HG03432 (cell line): ENCODE measurements around the gene NUPR1.
"Not testable (repeated sequence)": the region's sequence is repeated elsewhere in the genome, so short reads cannot be mapped to it uniquely, and the experiment has no call there.

Experiments used
- ATAC-seq: cut with Tn5 transposase; IDR thresholded peaks from one replicate; pipeline ENCODE4 v1.9.1; 2021; ENCODE audit warnings: mild to moderate bottlenecking, moderate library complexity; ENCODE audit not compliant: unreplicated experiment

Gene NUPR1

GRCh38 chr16:28555561-28555960 lies 16.8 kb upstream of the NUPR1 start:
- ATAC-seq: no peak

GRCh38 chr16:28554634-28555423 lies 16.1 kb upstream of the NUPR1 start:
- ATAC-seq: no peak

DNA sequence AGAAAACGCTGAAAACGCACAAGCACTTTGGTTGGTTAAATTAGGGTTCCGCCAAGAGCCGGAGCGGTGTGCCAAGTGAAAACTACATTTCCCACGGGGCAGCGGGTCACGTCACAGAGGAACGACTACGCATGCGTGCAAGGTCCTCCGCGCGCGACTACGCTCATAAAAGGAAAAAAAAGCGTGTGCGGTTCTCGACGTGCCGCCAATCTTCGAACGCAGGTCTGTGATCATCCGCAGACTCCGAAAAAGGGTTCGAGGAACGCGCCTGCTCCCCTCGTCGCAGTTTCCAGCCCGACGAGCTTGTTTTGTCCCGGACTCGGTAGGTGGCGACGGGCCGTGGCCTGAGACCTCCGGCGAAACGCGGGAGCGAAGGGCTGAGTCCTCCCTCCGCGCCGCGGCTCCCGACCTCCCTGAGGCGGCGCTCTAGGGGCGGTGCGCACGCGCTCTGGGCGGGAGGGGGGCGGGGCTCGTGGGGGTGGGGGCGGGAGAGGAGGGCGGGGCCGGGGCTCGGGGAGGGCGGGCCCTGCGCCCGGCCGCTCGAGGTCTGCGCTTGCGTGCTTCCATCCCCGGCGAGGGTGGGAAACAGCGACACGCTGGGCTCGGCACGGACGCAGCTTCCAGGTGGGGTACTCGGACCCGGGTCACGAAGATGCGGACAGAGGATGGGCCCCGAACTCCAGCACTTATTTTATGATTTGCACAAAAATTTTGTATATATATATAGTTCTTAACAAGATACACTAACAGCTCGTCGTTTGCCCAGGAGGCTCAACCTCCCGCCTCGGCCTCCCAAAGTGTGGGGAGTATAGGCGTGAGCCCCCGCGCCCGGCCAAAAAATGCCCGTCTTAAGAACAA lies 15.2 kb upstream of the NUPR1 start, which contains the start of gene SGF29:
TSS of gene SGF29 (plus strand) at position 145 of the 858 bp plus-strand sequence. CDS start 27,150 bp downstream, outside the sequence.
- peak; percentile 87 for ATAC-seq

- no peak for ATAC-seq
Observed at GRCh38 chr16:28549301-28549899, 10.6 kb upstream of the NUPR1 start.

GRCh38 chr16:28548306-28548802 lies 9.6 kb upstream of the NUPR1 start:
- ATAC-seq: no peak

GRCh38 chr16:28546626-28547025 lies 7.9 kb upstream of the NUPR1 start:
- no peak for ATAC-seq

DNA sequence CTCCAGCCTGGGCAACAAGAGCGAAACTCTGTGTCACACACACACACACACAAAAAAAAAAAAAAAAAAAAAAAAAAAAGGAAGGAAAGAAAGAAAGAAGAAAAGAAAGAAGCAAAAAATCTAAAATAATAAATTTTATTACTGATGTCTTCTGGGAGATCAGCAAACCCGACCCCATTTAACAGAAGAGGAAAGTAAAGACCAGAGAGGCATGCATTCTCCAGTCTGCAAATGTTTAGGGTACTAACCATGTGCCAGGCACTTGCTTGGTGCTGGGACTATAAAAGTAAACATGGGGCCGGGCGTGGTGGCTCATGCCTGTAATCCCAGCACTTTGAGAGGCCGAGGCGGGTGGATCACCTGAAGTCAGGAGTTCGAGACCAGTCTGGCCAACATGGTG lies 7.2 kb upstream of the NUPR1 start:
- ATAC-seq: not testable (repeated sequence)

- ATAC-seq: no peak
Observed at GRCh38 chr16:28544998-28545397, 6.2 kb upstream of the NUPR1 start.

DNA sequence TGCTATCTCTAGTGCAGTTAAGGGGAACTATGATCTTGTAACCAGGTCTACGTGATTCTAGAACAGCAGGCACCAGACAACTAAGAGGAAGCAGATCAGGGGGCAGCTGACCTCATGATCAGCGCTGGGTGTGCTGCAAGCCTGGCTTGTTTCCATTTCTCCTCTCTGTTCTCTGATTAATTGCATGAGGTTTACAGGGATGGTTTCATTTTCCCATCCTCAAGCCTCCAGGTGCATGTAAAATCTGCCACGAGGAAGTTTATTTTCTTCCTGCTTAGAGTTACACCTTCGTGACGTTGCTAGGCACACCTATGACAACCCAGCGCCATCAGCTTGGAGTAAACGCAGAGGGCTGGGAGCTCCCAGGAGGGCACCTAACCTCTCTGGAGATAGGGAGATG lies 4.3 kb upstream of the NUPR1 start:
- ATAC-seq: no peak

DNA sequence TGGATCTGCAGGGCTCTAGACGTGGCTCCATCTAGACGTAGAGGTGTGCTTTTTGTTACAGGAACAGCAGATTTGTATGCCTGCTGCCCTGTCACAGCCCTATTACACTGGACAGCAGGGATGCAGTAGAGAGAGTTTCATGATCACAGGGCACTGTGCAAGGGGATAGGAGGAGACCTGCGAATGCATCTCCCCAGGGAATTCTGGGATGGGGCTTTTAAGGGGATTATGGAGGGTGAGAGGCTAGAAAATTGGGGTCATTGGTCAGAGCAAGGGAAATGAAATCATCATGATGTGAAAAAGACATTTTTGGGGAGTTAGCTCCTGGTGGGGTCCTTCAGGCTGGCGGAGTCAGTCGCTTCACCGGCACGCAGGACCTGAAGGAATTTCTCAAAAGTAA lies 3.9 kb upstream of the NUPR1 start:
- ATAC-seq: no peak

- ATAC-seq: no peak
Observed at GRCh38 chr16:28540346-28540745, 1.6 kb upstream of the NUPR1 start.

GRCh38 chr16:28537964-28538732 lies 626 bp downstream of the NUPR1 start:
- no peak for ATAC-seq

DNA sequence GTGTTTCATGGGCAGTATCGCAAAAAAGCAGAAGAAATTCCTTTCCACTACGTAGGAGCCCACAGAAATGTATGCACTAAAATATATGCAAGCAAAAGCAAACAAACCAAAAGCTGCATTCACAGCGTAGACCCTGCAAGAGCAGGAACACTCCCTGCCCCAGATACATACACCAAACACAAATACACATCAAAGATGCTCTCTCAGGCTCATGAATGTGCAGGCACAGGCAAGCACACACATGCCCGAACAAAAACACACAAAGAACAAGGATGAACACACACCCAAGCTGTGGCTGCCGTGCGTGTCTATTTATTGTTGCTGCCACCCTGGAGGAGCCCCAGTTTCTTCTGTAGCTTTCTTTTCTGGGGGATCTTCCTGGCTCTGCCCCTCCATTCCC lies 1.7 kb downstream of the NUPR1 start:
- no peak for ATAC-seq

DNA sequence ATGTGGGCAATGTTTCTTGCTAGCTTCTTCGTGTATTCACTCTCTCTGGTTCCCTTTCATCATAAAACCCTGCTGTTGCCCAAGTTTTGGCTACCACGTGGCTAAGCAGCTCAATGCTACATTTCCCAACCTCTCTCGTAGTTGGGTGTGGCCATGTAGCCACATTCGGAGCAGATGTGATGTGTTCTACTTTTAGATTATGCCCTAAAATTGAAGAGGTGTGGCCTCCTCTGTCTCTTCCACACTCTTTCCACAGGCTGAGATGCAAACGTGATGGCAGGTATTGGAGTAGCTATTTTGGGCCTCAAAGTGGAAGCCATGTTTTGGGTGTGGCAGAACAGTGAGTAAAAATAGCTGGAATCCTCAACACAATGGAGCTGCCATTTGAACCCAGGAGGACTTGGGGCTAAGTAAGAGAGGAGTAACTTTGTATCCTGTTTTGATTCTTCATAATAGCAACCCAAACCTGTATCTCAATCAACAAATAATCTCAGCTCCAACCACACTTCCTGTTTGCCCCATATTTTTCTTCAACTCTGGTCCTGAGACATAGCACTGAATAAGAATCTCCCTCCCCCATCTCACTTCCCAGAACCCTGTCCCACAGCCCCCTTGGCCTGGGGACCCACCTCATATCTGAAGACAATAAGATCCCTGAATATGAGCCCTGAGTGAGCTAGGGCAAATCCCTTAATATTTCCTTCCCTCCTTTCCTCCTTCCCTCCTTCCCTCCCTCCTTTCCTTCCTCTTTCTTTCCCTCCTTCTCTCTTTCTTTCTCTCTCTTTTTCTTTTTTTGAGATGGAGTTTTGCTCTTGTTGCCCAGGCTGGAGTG lies 4.0 kb downstream of the NUPR1 start:
- no peak for ATAC-seq

GRCh38 chr16:28532940-28533647 lies 5.7 kb downstream of the NUPR1 start:
- no peak for ATAC-seq

GRCh38 chr16:28531777-28532744 lies 6.7 kb downstream of the NUPR1 start:
- ATAC-seq: no peak

GRCh38 chr16:28529124-28529523 lies 9.7 kb downstream of the NUPR1 start:
- ATAC-seq: no peak

DNA sequence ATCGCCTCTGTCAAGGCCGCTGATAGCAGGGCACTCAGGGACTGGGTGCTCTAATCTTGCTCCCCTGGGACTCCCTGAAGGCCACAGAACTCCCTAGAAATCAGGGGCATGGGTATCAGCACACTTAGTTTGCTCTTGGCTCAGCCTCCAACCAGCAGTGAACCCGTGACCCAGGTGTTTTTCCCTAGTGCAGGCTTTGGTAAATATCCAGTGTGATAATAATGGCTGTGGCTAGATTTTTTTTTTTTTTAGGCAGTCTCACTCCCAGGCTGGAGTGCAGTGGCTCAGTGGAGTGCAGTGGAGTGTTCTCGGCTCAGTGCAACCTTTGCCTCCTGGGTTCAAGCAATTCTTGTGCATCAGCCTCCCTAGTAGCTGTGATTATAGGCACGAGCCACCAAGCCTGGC lies 10.3 kb downstream of the NUPR1 start:
- no peak for ATAC-seq
